Ishikawa (cell line): ENCODE results near the gene VAMP4.

Experiments
- EP300 ChIP-seq: IDR thresholded peaks from 2 replicates; pipeline ENCODE4 v1.6.1; 2012; ENCODE audit warnings: borderline replicate concordance
- NFIC ChIP-seq: IDR thresholded peaks from 2 replicates; pipeline ENCODE4 v1.6.1; 2012

DNA sequence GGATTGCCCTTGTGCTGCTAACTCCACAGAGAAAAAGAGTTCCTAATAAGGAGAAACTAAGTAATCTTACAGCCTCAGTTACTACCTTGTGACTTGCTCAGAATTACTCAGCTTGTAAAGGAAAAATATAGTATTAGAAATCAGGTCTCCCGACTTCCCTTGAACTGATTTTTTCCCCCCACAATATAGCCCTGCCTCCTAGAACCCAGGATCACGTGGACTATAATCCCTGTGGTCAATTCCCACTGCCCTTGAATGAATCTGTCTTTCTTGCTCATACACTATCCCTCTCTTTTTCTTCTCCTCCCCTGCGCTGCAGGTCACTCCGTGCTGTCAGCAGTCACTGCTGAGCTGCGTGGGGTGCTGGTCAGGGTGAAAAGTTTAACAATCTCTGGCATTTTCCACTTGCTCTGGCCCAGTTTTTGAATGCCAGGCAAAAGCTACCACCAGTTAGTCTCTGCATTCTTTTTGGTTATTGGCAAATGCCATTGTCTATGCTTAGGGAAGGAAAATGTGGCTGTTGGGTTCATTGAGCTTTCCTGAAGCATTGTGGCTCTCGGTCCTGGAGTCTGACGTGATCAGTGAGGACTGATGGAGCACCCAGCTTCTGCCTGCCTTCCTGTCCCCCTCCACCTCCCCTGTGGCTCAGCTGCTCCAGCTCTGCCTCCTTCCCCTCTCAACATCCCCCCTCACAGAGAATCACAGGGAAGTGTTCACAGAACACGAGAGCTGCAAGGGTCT is 87.5 kb downstream of the VAMP4 start:
- TF ChIP-seq EP300: no peak
- no peak for TF ChIP-seq NFIC
